ENCODE measurements around the gene METTL26. TPM values are rescaled to one million over a fixed set of nuclear protein-coding genes. Genes with fewer than 3 reads are reported as not detected.
A peak's percentile ranks its signal among the peaks of the same experiment; 100 is the strongest.

METTL26 gene
- total and polyA plus RNA-seq, 9 of the 15 experiments (the other 6 are each of a cell fraction or from before 2014, with no cell fraction given): 7.3 to 262 (median 80.9) TPM

GRCh38 chr16:681746-682427, 45.8 kb upstream of the METTL26 start (continued):
- TF ChIP-seq RREB1 (CRISPR knock-in tag; IDR thresholded peaks at IDR 0.05) (no peak), ZEB2 (IDR thresholded peaks at IDR 0.05) (no peak), CBFB (CRISPR knock-in tag; IDR thresholded peaks at IDR 0.05) (peak; percentile 45; the same call in 1 of the 2 replicates), ETV6 (IDR thresholded peaks at IDR 0.05; ENCODE audit: borderline replicate concordance in 1 of 2, low read depth in 2 of 2, low read length in 1 of 2) (no peak), ETV6 (CRISPR knock-in tag; IDR thresholded peaks at IDR 0.05; ENCODE audit: borderline replicate concordance) (no peak), SREBF2 (CRISPR knock-in tag; IDR thresholded peaks at IDR 0.05) (no peak), MEF2D (tag; conservative IDR thresholded peaks at IDR 0.05; ENCODE audit: low read depth) (no peak), PRDM10 (IDR thresholded peaks at IDR 0.05; ENCODE audit: partially characterized antibody) (peak; percentile 55), ID3 (CRISPR knock-in tag; IDR thresholded peaks at IDR 0.05) (no peak), ID3 (tag; IDR thresholded peaks at IDR 0.05) (no peak), ZNF121 (CRISPR knock-in tag; conservative IDR thresholded peaks at IDR 0.05) (no peak), NFIX (CRISPR knock-in tag; IDR thresholded peaks at IDR 0.05; ENCODE audit: low read depth) (peak; percentile 4; the same call in 1 of the 2 replicates), GABPB1 (CRISPR knock-in tag; IDR thresholded peaks at IDR 0.05) (no peak), SUPT5H (IDR thresholded peaks at IDR 0.05) (0 out of 2 replicates have a peak, but pooled peaks have one; percentile 14), ZBTB49 (CRISPR knock-in tag; IDR thresholded peaks at IDR 0.05; ENCODE audit: borderline replicate concordance) (no peak)
